ENCODE results near the gene CHD9NB.

GRCh38 chr16:52997922-52998321, 54.8 kb downstream of the CHD9NB start:
- TF ChIP-seq CTCF (IDR thresholded peaks at IDR 0.05; ENCODE audit: low read depth, low read length) (no peak), EZH2phosphoT487 (IDR thresholded peaks at IDR 0.05; ENCODE audit: low read depth) (no peak)

Measured in OCI-LY3 (cell line).